ENCODE data around the gene KRTAP5-2. TPM values are rescaled to one million over a fixed set of nuclear protein-coding genes. Genes with fewer than 3 reads are reported as not detected.

KRTAP5-2 gene
- total and polyA plus RNA-seq, 11 donors: not detected

- intact Hi-C loops (cut with DNase I): loop anchor here in 5 of 10 donors (5.0 to 10.0 kb wide), 4 partner anchors 34 to 366 kb away; partner anchors contain the start of gene TOLLIP (in 1 of the 5)
- peaks cover 0 to 25% (median 0%) of the 10 kb centered on the region in 9 donors for H3K27me3 ChIP-seq
- H3K9me3 ChIP-seq: no peaks in the 10 kb centered on the region
- peak overlapping the region; percentile 40 to 93 (median 80) for H3K27ac ChIP-seq
- H3K4me1 ChIP-seq: peaks cover 2 to 74% (median 35%) of the 10 kb centered on the region in 12 donors
- WGBS, 4 donors: 1 to 6% (median 5%) methylated on average over 32 to 58 of the region's 58 CpGs
- TF ChIP-seq CTCF (IDR thresholded peaks at IDR 0.05) (no peak), POLR2A (IDR thresholded peaks at IDR 0.05) (no peak)
- DNase-seq (peak in 4 of 5 donors; percentile 34 to 51 (median 40)), ATAC-seq (peak in 1 of 4 donors; percentile 3)
- peak overlapping the region; percentile 55 to 81 (median 70) for H3K4me3 ChIP-seq
- H3K36me3 ChIP-seq: no peaks in the 10 kb centered on the region
These were observed 27.0 kb downstream of the KRTAP5-2 start for GRCh38 chr11:1570896-1571759.

GRCh38 chr11:1570531-1570895, 27.6 kb downstream of the KRTAP5-2 start:
- peak overlapping the region in 10 of 12 donors; percentile 61 to 81 (median 71) for H3K4me3 ChIP-seq
- no peak for TF ChIP-seq CTCF (IDR thresholded peaks at IDR 0.05)
- TF ChIP-seq POLR2A (IDR thresholded peaks at IDR 0.05): no peak
- no peak for ATAC-seq

GRCh38 chr11:1570001-1570453, 28.1 kb downstream of the KRTAP5-2 start:
- Histone ChIP-seq H3K27ac (peak overlapping the region in 5 of 12 donors; percentile 83 to 93 (median 90)), H3K9me3 (no peaks in the 10 kb centered on the region), H3K27me3 (peaks cover 0 to 25% (median 0%) of the 10 kb centered on the region in 9 donors), H3K36me3 (peaks cover 0 to 8% (median 0%) of the 10 kb centered on the region in 9 donors), H3K4me1 (peaks cover 2 to 83% (median 37%) of the 10 kb centered on the region in 12 donors), H3K4me3 (peak overlapping the region in 6 of 12 donors; percentile 67 to 81 (median 71))
- intact Hi-C loops (cut with DNase I): loop anchor here in 5 of 10 donors (5.0 to 10.0 kb wide), 4 partner anchors 33 to 365 kb away; partner anchors contain the start of gene TOLLIP (in 1 of the 5)
- 57 to 72% (median 67%) methylated on average over 7 to 11 of the region's 11 CpGs for WGBS, 4 donors
- peak in 1 of 5 donors; percentile 9 for DNase-seq
- ATAC-seq: no peak
- TF ChIP-seq CTCF (IDR thresholded peaks at IDR 0.05): no peak
- no peak for TF ChIP-seq POLR2A (IDR thresholded peaks at IDR 0.05)

More at GRCh38 chr11:1570531-1570895, 27.6 kb downstream of the KRTAP5-2 start:
- WGBS, 4 donors: 63 to 72% (median 71%) methylated on average over 4 to 8 of the region's 8 CpGs
- Histone ChIP-seq H3K9me3 (no peaks in the 10 kb centered on the region), H3K36me3 (peaks cover 0 to 4% (median 0%) of the 10 kb centered on the region in 9 donors), H3K27ac (peak overlapping the region in 5 of 12 donors; percentile 83 to 93 (median 90)), H3K4me1 (peaks cover 2 to 78% (median 35%) of the 10 kb centered on the region in 12 donors), H3K27me3 (peaks cover 0 to 25% (median 0%) of the 10 kb centered on the region in 9 donors)
- peak in 1 of 5 donors; percentile 8 for DNase-seq
- intact Hi-C loops (cut with DNase I): loop anchor here in 5 of 10 donors (5.0 to 10.0 kb wide), 4 partner anchors 33 to 366 kb away; partner anchors contain the start of gene TOLLIP (in 1 of the 5)

Data from heart left ventricle (tissue), 16 donors.